GM12892 (cell line): ENCODE results near the gene TRABD2B.

Experiments
- POLR2A ChIP-seq: IDR thresholded peaks from 2 replicates; pipeline ENCODE4 v1.6.1; 2011; ENCODE audit warnings: low read depth, low read length, control low read depth
- POLR2AphosphoS5 ChIP-seq: IDR thresholded peaks from 2 replicates; pipeline ENCODE4 v1.6.1; 2011; ENCODE audit warnings: low read depth, low read length, control low read depth
- TAF1 ChIP-seq: IDR thresholded peaks from 2 replicates; pipeline ENCODE4 v1.6.1; 2011; ENCODE audit warnings: low read depth, mild to moderate bottlenecking, control low read depth, low read length, borderline replicate concordance

GRCh38 chr1:47738560-47739182 is 258.5 kb downstream of the TRABD2B start:
- no peak for TF ChIP-seq POLR2AphosphoS5
- TF ChIP-seq TAF1: no peak
- no peak for TF ChIP-seq POLR2A
